ENCODE measurements around the gene ZNF8.
"Not testable (repeated sequence)": the region's sequence is repeated elsewhere in the genome, so short reads cannot be mapped to it uniquely, and the experiment has no call there.

The ZNF8 gene

DNA sequence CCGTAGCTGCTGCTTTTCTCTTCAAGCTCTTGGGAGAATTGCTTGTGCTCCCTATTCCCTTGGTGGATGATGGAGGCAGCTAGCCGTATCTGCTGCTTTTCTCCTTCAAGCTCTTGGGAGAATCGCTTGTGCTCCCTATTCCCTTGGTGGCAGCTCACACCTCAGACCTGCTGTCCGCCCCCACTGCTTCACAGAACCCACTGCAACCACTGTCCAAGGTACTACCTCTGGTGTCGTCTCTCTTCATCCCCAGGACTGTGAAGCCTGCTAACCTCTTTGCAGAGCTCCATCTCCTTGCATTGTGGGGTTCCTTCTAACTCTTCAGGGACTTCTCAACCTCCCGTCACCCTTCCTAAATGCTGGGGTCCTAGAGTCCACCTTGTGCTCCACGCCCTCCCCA is 21.9 kb downstream of the ZNF8 start:
- DNase-seq: no peak

DNA sequence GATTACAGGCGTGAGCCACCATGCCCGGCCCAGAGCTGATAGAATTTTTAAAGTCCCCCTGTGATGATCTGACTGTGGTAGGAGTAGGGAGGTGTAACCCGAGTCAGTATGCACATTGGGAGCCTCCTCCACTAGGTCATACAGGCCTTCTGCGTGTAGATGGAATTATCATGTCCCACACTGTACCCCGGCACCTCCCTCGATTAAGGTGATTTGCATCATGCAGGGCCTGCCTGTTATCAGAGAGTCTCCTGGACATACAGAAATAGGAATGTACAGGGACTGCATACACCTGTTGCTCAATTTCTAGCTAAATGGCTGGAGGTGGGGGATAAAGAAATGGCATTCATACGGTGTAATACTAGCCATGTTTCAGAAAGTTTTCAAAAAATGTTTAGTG is 25.5 kb downstream of the ZNF8 start:
- no peak for DNase-seq

DNA sequence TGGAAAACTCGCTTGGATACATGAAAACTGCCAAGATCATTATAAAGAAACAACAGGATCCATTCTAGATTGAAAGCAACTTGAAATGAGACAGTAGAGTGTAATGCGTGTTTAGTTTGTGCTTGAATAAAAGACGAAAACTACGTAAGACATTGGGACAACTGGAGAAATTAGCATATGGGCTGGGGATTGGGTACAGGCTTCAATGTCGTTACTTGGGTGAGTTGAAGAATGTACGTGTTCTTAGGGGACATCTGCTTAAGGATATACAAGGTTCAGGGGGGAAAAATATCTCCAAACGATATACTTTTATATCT is 26.0 kb downstream of the ZNF8 start:
- no peak for DNase-seq

DNA sequence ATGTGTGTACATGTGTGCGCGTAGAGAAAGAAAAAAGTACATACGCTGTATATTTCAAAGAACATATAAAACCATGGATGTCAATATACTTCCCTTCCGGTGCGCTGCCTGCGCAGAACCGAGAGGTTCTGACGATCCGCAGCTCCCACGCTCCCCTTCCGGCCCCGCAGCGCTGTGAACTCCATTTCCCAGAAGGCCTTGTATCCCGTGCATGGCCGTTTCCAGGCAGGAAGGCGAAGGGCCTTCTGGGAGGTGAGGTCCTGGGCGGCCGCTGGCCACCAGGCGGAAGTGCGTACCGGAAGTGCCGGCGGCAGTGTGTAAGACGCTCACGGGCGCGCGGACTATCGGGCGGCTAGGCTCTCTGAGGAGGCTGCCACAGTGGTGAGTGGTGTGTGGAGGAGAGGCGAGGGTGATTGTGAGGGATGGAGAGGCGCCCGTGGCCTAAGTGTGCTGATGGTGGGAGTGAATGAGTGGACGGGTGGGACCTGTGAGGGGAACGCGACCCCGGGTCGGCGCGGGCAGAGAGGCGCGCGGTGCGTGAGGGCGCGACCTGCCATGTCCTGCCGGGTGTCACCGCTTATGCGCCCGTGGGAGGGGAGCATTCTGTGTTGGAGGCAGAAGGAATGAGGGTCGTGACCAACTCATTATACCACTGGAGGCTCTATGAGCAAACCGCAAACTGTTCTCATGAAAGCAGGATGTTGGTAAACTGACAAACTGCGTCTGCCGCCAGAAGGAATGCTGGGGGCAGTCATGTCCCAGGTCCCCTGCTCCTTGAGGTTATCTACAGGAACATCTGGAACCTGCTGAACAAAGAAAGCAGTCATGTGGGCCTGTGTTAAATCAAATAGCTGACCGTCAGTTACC is 26.5 kb downstream of the ZNF8 start, which contains the start of gene ERVK3-1:
TSS of gene ERVK3-1 (plus strand) at position 313 of the 867 bp plus-strand sequence. CDS start 6,792 bp downstream, outside the sequence.
- peak; percentile 94 to 96 for DNase-seq

DNA sequence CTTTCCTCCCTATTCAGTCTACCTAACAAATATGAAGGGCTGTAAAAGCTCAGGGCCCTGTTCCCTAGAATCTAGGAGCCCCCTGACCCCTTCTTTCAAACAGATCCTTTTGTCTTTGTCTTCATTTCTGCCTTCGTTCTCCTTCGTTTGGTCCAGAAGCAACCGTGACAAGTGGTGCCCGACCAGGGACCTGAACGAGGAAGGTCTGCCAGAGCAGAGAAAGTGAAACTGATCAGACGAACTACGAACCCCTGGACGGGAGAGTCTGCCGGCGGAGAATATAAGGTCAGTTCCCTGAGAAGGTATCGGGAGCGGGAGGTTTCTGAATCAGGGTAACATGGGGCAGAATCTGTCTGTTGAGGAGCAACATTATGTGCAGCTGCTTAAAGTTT is 27.2 kb downstream of the ZNF8 start:
- no peak for DNase-seq

DNA sequence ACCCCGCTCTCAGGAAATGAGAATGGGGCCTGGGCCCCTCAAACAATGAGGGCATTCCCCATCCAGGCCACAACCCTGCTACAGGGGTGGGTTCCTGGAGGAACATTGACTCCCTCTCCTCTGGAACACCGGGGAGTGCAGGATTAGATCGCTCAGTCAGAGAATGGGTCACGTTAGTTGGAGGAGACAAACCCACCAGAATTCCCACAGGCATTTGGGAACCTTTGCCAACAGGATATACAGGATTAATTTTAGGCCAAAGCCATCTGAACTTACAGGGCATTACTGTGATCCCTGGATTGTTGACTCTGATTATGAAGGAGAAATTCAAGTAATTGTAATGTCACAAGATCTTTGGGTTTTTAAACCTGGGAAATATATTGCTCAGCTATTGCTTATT is 29.0 kb downstream of the ZNF8 start:
- no peak for DNase-seq

DNA sequence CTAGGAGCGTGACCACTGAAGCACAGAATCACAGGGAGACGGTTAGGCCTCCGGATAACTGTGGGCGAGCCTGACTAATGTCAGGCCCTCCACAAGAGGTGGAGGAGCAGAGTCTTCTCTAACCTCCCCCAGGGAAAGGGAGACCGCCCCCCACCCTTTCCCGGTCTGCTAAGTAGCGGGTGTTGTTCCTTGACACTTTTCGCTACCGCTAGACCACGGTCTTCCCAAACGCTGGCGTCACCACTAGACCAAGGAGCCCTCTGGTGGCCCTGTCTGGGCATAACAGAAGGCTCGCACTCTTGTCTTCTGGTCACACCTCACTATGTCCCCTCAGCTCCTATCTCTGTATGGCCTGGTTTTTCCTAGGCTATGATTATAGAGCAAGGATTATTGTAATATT is 31.9 kb downstream of the ZNF8 start:
- DNase-seq: not testable (repeated sequence)

DNA sequence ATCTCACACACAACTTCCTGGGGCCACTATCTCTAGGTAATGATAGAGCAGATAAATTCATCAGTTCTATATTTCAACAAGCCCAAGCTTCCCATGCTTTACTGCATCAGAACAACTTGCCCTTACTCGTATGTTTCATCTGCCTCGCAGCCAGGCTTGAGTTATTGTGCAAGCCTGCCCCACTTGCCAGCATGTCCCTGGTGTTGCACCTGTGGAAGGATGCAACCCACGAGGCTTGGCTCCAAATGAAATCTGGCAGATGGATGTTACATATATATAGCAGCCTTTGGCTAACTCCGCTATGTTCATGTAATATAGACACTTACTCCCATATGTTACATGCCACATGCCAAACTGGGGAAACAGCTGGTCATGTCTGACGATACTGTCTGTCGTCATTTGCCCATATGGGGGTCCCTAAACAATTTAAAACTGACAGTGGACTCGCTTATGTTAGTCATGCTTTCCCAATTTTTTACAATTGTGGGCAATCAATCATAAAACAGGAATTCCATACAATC is 32.6 kb downstream of the ZNF8 start:
- peak in 1 of 2 donors; percentile 20 for DNase-seq

DNA sequence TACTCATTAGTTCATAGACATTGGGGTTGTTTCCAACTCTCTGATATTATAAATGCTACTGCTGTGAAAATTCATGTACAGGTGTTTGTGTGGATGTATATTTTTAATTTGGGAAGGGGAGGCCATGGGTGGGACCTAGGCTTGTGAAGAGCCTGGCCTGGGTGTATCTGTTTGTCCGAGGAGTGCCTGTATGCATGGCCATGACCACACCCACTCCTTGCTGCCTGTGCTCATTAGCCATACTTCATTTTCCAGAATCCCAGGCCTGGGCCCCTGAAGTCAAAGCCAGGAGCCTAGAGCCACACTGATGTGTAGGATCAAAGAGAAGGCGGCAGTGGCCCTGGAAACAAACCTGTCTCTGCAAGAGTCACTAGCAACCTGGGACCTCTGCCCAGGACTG is 36.8 kb downstream of the ZNF8 start:
- no peak for DNase-seq

DNA sequence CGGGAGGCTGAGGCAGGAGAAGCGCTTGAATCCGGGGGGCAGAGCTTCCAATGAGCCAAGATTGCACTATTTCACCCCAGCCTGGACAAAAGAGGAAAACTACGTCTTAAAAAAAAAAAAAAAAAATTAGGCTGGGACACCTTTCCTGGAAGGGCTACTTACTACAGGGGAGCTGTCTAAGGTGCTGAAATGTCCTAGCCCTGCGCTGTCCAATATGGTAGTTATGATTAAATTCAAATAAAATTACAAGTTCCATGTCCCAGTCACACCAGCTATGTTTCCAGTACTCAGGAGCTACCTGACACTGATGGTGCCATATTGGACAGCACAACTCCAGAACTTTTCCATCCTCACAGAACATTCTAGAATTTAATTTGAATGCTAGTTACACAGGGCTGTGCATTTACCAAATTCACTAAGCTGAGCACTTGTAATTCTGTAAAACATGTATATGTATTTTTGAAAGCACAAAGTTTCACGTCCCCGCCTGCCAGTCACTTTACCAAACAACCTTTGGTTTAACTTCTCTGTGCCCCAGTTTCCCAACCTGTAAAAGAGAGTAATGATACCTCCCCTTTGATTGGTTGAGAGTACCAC is 38.8 kb downstream of the ZNF8 start:
- DNase-seq: no peak

DNA sequence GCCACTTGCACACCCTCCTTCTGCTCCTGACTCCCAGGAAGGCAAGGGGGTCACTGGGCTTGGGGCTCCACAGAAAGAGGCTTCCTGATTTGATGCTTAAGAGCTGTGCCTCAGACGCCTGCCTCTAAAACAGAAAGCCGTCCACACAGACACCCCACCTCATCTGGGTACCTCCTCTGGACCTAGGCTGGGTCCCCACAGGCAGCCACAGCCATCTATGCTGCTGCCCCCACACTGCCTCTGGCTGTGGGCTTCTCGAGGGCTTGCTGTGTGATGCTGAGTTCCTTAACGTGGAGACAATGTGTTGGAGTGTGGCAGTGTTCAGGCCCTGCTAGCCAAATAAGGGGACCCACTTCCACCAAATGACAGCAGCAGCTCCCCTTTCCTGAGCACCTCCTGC is 39.5 kb downstream of the ZNF8 start:
- DNase-seq: no peak

DNA sequence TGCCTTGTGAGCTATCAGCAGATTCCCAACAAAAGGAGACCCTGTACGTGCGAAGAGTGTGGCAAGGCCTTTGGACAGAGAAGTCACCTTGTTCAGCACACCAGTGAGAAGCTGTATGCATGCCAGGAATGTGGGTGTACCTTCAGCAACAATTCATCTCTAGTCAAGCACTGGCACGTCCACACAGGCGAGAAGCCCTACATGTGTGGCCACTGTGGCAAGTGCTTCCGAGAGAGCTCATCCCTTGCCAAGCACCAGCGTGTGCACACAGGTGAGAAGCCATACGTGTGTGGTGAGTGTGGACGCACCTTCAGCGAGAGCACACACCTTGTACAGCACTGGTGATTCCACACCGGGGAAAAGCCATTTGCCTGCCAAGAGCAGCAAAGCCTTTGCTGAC is 40.5 kb downstream of the ZNF8 start:
- no peak for DNase-seq

DNA sequence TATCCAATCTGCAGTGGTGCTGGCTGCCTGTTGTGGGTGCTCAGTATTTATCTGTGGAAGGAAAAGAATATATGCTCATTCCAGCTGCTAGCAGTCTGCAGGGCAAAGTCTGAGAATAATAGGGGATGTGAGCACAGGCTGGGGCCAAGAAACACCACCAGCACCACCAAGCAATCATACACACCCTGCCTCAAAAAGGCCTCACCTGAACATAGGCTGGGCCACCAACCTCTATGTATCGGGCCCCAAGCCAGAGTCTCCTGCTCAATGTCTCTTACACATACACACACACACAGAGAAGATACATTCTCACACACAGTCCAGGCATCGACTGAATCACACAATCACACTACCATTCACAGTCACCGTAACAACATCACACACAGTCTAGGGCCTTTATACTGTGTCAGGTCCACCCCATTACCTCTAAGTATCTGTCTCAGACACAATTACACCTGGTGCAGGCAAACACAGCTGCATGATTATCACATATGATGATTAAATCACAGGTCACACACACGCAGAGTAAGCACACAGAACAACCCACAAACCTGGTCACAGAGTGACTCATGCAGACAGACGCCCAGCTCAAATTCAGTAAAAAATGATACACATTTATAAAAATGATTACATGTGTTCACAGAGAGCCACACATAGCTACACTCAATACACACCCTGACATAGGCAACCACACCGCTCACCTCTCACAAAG is 46.7 kb downstream of the ZNF8 start:
- no peak for DNase-seq

DNA sequence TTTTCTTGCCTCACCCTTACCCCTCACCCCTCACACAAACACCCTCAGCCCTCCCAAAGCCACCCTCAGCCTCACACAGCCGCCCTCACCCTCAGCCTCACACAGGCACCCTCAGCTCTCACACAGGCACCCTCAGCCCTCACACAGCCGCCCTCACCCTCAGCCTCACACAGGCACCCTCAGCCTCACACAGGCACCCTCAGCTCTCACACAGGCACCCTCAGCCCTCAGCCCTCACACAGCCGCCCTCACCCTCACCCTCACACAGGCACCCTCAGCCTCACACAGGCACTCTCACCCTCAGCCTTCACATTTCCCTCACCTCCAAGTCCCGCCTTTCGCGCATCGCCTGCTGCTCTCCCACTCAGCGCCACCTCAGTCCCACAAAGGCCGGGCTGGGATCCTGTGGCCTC is 47.8 kb downstream of the ZNF8 start:
- no peak for DNase-seq

DNA sequence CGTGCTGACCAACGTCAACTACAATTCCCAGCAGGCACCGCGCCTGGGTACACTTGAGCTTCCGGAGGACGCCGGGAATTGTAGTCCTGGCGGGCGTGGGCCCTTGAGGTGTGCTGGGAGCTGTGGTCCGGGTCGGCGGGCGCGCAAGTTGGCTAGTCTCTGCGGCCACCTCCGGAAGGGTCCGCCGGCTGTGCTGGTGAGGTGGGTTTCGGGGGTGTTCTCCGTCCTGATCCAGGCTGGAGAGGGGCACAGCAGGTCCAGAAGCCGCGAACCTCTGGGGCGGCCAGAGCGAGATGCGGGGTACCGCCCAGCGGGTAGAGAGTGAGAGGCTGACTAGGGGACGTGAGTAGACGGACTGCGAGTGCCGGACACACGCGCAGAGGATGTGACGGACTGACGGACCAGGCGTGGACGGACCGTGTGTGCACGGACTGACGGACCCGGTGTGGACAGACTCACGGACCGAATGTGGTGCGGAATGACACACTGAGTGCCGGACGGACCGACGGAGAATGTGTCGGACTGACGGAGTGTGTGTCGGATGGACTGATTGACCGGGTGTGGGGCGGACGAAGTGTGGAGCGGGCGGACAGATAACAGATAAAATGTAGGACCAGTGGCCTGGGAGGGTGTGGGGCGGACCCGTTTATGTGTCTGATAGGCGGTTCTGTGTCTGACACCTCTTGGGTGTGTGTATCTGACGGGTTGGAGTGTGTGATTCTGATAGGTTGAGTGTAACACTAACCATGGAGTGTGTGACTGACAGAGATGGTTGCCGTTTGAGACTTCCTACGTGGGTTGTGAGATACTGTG is 48.4 kb downstream of the ZNF8 start, which contains the start of gene ZSCAN22:
TSS of gene ZSCAN22 (plus strand) at position 81 of the 813 bp plus-strand sequence. CDS start 7,809 bp downstream, outside the sequence.
- peak; percentile 95 to 97 for DNase-seq

DNA sequence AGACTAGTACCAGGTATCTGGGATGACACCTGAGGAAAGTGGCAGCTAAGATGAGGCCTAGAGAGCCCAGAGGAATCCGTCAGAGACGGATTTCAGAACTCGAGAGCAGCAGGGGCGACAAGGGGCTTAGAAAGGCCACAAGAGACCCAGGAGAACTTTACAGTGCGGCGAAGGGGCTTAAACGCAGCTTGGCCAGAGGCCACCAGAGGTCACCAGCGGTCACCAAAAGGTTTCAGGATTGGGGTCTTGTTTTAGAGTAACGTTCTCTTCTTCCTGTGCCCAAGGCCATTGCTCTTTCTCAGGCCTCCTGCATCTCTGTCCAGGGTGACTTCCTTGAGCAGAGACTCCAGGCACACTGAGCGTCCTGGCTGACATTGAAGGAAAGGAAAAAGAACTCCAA is 50.2 kb downstream of the ZNF8 start:
- DNase-seq: no peak

DNA sequence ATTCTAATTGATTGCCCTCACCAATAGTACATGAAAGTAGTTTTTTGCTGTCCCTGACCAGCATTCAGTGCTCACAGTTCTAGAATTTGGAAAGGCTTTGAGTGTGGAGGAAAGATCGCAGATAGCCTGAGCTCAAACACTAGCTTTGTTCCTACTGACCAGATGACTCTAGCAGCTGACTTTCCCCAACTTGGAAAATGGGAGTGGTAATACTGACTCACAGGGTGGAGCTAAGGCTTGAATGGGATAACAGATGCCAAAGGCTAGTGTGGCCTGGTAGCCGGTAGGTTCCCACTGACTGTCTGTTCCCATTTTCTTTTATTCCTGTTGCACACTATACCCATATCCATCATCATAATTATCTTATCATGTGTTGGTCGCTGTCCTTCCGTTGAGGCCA is 51.7 kb downstream of the ZNF8 start:
- peak; percentile 29 to 75 for DNase-seq

DNA sequence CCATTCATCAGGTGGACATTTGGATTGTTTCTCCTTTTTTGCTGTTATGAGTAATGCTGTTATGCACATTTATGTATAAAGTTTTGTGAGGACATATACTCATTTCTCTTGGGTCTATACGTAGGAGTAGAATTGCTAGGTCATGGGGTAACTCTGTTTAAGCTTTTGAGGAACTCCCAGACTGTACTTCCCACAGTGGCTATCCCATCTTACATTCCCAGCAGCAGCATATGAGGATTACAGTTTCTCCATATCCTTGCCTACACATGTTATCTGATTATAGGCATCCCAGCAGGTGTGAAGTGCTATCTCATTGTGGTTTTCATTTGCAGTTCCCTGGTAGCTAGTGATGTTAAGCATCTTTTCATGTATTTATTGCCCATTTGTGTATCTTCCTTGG is 53.9 kb downstream of the ZNF8 start:
- no peak for DNase-seq

DNA sequence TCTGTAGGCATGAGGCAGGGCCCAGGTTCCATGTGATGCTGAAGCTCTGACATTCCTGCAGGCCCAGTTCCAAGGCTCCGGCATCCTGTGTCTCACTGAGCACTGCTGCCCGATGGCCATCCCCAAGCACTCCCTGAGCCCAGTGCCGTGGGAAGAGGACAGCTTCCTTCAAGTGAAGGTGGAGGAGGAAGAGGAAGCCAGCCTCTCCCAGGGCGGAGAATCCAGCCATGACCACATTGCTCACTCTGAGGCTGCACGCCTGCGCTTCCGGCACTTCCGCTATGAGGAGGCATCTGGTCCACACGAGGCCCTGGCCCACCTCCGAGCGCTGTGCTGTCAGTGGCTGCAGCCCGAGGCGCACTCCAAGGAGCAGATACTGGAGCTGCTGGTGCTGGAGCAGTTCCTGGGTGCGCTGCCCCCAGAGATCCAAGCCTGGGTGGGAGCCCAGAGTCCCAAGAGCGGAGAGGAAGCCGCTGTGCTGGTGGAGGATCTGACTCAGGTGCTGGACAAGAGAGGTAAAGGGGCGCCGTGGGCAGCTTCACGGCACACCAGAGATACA is 56.0 kb downstream of the ZNF8 start:
- no peak for DNase-seq

DNA sequence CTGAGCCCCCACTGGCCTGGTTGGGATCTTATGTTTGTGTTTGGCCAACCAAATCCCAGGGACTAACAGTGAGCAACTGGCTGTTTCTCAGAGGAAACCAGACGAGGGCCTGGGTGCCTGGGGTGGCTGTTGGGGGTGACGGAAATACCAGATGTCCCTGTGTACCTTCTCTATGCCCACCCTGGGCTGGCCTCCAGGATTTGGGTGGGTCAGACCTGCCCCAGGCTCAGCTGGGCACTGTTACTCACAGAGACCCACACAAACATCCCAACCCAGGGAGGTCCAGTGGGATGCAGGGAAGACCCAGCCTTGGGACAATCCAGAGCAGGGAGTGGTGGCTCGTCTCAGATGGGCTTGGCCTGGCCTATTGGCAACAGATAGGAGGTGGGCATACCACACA is 56.9 kb downstream of the ZNF8 start:
- no peak for DNase-seq

DNA sequence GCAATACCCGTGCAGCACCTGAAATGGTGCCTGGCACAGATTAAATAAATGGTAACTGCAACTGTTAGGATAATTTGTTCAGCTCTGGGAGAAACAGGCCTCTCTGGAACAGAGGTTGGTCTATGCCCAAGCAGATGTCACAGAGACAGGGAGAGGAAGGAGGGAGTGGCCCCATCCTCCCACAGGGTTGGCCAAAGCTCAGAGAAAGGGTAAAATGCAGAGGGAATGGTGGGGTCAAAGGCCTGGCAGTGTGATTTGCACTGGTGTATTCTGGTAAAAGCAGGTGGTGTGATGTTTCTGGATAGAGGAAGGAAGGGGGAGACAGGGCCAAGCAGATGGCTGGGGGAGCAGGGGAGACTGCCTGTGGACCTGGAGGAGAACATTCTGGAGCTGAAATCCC is 57.5 kb downstream of the ZNF8 start:
- DNase-seq: no peak

DNA sequence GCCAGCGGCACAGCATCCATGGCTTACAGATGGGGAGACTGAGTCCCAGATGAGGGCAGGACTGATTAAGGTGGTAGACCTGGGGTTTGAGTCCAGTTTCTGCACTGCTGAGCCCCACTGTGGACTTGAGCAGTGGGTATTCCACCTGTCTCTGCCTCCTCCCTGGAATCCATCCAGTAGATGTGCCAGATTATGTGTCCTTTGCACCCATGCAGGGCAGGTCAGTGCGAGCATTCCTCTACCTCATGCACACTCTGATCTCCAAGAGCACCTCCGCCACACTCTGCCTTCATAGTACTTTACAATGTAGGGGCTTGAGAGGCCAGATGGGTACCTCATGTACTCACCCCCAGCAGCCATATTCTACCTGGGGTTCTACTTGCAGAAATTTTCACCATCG is 58.1 kb downstream of the ZNF8 start:
- DNase-seq: no peak
